Left lung (tissue), 10 donors: ENCODE data around the gene NSA2. TPM values are rescaled to one million over a fixed set of nuclear protein-coding genes. Genes with fewer than 3 reads are reported as not detected.

Source experiments
- ATAC-seq: fragments of 200-7000 bp; cut with Tn5 transposase; one replicate; pipeline ENCODE4 v1.9.1; 2020; ENCODE audit warnings: moderate library complexity
- DNase-seq, 4 donors: peaks; one replicate each; pipeline ENCODE4 v3.0.0-alpha.2; 2013 to 2020
- H3K27ac ChIP-seq, 2 donors: fragments of 200-600 bp; sonication (generic) in 1 of 2; one replicate each; pipeline versions ENCODE4 v1.5.0 to v1.8.0; 2020 to 2021
- H3K27me3 ChIP-seq, 2 donors: fragments of 200-600 bp; sonication (generic) in 1 of 2; one replicate each; pipeline versions ENCODE4 v1.5.0 to v1.8.0; 2020 to 2021
- H3K36me3 ChIP-seq, 2 donors: fragments of 200-600 bp; sonication (generic) in 1 of 2; one replicate each; pipeline versions ENCODE4 v1.5.0 to v1.8.0; 2020 to 2021
- H3K4me1 ChIP-seq, 2 donors: fragments of 200-600 bp; one replicate each; pipeline ENCODE4 v1.8.0; 2021
- H3K4me3 ChIP-seq, 2 donors: fragments of 200-600 bp; sonication (generic) in 1 of 2; one replicate each; pipeline versions ENCODE4 v1.5.0 to v1.8.0; 2020 to 2021; ENCODE audit warnings: mild to moderate bottlenecking in 1 of 2
- H3K9me3 ChIP-seq, 2 donors: fragments of 200-600 bp; sonication (generic) in 1 of 2; one replicate each; pipeline versions ENCODE4 v1.5.0 to v1.8.0; 2020 to 2021
- intact Hi-C, 2 donors: fragments of 100-400 bp; cut with DNase I; formaldehyde crosslinking; loops; one replicate each; pipeline versions ENCODE4 v1.11.2 to v1.14.2; 2022
- polyA plus RNA-seq, 6 donors: library from polyadenylated mRNA; unstranded; fragments of 120-200 nt; gene quantifications; one replicate each; pipeline ENCODE4 v1.2.1, GENCODE V29; 2013; ENCODE audit not compliant: insufficient read length in 6 of 6
- total RNA-seq, 2 donors: library from RNA; stranded (reverse); fragmentation: NEBNext Ultra II Directional; extraction: Animal tissue kit (Norgen Biotek cat#: 25700); gene quantifications; one replicate each; pipeline ENCODE4 v1.2.1, GENCODE V29; 2021
- TF ChIP-seq, protein P1 (sequence below), 2 donors: fragments of 200-600 bp; sonication (generic) in 1 of 2; IDR thresholded peaks; one replicate each; pipeline versions ENCODE4 v1.5.0 to v1.8.0; 2021; ENCODE audit warnings: antibody characterized with exemption in 2 of 2
- donor health status: DM: no; HTN: yes; CAD: no.
- donor health status: DM: no; HTN: no; CAD: no.

NSA2 gene
- total and polyA plus RNA-seq, 8 donors, result 43.8 to 270 (median 248) TPM

DNA sequence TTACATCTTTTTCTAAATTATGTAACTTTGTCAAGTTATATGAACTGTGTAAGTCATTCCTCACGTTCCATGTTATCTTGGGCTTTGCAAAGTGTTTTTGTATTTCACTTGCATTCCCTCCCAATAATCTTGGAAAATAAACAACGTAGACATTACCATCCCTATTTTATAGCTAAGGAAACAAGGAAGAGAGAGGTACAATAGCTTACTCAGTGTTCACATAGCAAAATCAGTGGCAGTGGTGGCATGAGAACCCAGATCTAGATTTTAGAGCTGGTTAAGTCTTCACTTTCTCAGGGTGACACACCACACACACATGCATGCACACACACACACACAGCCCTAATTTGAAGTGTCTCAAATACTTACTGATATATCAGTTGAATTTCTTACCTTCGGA, 34.1 kb downstream of the NSA2 start:
- no peak for DNase-seq
- TF ChIP-seq, protein P1, sequence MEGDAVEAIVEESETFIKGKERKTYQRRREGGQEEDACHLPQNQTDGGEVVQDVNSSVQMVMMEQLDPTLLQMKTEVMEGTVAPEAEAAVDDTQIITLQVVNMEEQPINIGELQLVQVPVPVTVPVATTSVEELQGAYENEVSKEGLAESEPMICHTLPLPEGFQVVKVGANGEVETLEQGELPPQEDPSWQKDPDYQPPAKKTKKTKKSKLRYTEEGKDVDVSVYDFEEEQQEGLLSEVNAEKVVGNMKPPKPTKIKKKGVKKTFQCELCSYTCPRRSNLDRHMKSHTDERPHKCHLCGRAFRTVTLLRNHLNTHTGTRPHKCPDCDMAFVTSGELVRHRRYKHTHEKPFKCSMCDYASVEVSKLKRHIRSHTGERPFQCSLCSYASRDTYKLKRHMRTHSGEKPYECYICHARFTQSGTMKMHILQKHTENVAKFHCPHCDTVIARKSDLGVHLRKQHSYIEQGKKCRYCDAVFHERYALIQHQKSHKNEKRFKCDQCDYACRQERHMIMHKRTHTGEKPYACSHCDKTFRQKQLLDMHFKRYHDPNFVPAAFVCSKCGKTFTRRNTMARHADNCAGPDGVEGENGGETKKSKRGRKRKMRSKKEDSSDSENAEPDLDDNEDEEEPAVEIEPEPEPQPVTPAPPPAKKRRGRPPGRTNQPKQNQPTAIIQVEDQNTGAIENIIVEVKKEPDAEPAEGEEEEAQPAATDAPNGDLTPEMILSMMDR (IDR thresholded peaks at IDR 0.05), result no peak
- H3K4me1 ChIP-seq, result no peaks in the 10 kb centered on the region
- intact Hi-C loops, result no loop called here
- H3K4me3 ChIP-seq, result no peak overlapping the region
- no peaks in the 10 kb centered on the region for H3K36me3 ChIP-seq
- no peaks in the 10 kb centered on the region for H3K9me3 ChIP-seq
- peaks cover 0 to 9% of the 10 kb centered on the region in 2 donors for H3K27me3 ChIP-seq
- no peak overlapping the region for H3K27ac ChIP-seq
- no peak for ATAC-seq

DNA sequence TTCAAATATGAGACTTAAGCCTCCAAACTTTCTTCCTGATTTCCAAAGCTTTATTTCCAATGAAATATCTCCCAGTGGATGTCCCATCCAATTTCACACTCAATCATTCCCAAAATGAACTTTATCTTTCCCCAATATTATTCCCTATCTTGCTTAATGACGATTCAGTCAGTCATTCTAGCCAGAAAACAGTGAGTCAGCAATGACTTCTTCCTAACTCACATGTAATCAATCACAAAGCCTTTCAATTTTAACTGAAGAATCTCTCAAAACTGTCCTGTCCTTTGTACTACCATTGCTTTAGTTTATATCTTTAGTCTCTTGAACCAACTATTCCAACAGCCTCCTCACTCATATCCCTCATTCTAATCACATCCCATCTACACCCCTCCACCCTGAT, 34.9 kb downstream of the NSA2 start:
- TF ChIP-seq, protein P1 (IDR thresholded peaks at IDR 0.05), result no peak
- no peak overlapping the region for H3K4me3 ChIP-seq
- no peaks in the 10 kb centered on the region for H3K36me3 ChIP-seq
- no peaks in the 10 kb centered on the region for H3K9me3 ChIP-seq
- H3K4me1 ChIP-seq, result no peaks in the 10 kb centered on the region
- no peak overlapping the region for H3K27ac ChIP-seq
- no peak for ATAC-seq
- intact Hi-C loops, result no loop called here
- no peak for DNase-seq
- H3K27me3 ChIP-seq, result peaks cover 0 to 9% of the 10 kb centered on the region in 2 donors

DNA sequence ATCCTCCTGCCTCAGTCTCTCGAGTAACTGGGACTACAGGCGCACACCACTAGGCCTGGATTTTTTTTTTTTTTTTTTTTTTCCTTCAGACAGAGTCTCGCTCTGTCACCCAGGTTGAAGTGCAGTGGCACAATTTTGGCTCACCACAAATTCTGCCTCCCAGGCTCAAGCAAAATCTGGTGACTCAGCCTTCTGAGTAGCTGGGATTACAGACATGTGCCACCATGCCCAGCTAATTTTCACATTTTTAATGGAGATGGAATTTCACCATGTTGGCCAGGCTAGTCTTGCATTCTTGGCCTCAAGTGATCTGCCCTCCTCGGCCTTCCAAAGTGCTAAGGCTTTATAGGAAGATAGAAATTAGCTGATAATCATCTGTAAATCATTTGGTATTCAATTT, 43.9 kb downstream of the NSA2 start:
- DNase-seq, result no peak
- Histone ChIP-seq H3K4me1 (no peaks in the 10 kb centered on the region), H3K9me3 (no peaks in the 10 kb centered on the region), H3K27me3 (no peaks in the 10 kb centered on the region), H3K4me3 (no peak overlapping the region), H3K27ac (no peak overlapping the region), H3K36me3 (no peaks in the 10 kb centered on the region)
- ATAC-seq, result no peak
- intact Hi-C loops, result no loop called here
- TF ChIP-seq, protein P1 (IDR thresholded peaks at IDR 0.05), result no peak

DNA sequence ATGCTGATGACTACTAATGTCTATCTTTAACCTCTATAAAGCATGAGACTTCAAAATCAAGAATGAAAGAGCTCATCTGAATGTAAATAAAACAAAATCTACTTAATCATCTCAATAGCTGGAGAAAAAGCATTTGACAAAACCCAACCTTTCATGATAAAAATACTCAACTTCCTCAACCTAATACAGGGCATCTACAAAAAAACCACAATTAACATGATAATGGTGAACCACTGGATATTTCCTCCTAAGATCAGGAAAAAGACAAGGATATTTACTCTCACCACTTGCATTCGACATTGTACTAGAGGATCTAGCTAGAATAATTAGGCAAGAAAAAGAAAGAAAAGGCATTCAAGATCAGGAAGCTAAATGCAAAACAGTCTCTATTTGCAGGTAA, 49.8 kb downstream of the NSA2 start:
- Histone ChIP-seq H3K27me3 (peaks cover 0 to 3% of the 10 kb centered on the region in 2 donors), H3K4me1 (no peaks in the 10 kb centered on the region), H3K9me3 (no peaks in the 10 kb centered on the region), H3K27ac (no peak overlapping the region), H3K36me3 (no peaks in the 10 kb centered on the region), H3K4me3 (no peak overlapping the region)
- TF ChIP-seq, protein P1 (IDR thresholded peaks at IDR 0.05), result no peak
- DNase-seq (no peak), ATAC-seq (no peak)
- intact Hi-C loops, result no loop called here

DNA sequence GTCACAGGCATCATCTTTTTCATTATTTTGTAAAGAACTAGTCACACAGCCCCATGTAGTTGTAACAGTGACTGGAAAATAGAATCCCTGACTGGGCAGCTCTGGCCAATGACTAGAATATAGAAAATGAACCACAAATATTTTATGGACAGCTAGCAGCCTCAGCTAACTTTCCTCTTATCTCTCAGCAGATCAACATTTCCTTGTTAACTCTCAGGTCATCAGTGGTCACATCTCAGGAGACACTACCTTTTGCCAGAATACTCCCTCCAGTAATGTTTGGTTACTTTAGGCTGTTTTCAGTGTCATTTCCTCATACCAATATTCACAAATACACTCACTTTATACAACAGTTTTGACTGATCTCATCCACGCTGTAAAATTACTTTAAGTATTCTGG, 55.2 kb downstream of the NSA2 start:
- intact Hi-C loops, result no loop called here
- DNase-seq, result no peak
- H3K27ac ChIP-seq, result no peak overlapping the region
- H3K4me1 ChIP-seq, result no peaks in the 10 kb centered on the region
- peaks cover 0 to under 1% of the 10 kb centered on the region in 2 donors for H3K27me3 ChIP-seq
- no peaks in the 10 kb centered on the region for H3K9me3 ChIP-seq
- no peak overlapping the region for H3K4me3 ChIP-seq
- TF ChIP-seq, protein P1 (IDR thresholded peaks at IDR 0.05), result no peak
- ATAC-seq, result no peak
- H3K36me3 ChIP-seq, result no peaks in the 10 kb centered on the region
